NCI-H345 treated with DMSO at 0.1 percent for 48 hours (cell line): ENCODE results near the gene ABCD2.
"Not testable (repeated sequence)": the region's sequence is repeated elsewhere in the genome, so short reads cannot be mapped to it uniquely, and the experiment has no call there.

ENCODE experiments used
- DNase-seq: peaks from one replicate; lab custom pipeline; 2025; ENCODE audit not compliant: unreplicated experiment; lab: John Stamatoyannopoulos, UW

Gene ABCD2

DNA sequence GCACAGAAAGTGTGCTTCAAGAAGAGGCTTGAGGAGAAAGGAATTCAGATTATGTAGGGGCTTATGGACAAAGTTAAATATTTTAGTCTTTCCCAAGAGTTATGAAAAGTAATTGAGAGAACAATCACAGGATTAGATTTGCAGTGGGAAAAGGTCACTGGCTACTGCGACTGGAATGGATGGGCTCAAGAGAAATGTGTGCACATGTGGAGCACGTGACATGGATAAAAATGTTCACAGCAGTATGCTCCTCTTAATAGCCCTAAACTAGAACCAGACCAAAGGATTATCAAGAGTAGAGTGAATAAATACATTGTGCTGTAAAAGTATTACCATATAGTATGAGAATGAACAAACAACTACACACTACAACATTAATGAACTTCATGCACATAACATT, 78.1 kb downstream of the ABCD2 start:
- DNase-seq = no peak

DNA sequence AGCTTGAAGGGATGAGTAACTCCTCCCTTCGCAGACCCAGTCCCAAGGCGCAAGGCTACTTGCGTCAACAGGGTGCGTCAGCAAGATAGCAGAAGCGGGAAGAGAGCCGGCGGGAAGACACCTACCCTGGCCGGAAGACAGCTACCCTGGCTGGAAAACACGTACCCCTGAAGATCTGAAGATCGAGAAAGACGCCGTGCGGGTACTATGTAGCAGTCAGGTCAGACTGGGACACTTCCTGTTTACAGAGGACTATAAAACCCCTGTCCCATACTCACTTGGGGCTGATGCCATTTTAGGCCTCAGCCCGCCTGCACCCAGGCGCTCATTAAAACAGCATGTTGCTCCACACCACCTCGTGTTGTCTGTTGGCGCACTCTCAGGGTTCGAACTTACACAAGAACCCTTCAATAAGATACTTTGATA, 80.9 kb downstream of the ABCD2 start:
- DNase-seq = no peak

DNA sequence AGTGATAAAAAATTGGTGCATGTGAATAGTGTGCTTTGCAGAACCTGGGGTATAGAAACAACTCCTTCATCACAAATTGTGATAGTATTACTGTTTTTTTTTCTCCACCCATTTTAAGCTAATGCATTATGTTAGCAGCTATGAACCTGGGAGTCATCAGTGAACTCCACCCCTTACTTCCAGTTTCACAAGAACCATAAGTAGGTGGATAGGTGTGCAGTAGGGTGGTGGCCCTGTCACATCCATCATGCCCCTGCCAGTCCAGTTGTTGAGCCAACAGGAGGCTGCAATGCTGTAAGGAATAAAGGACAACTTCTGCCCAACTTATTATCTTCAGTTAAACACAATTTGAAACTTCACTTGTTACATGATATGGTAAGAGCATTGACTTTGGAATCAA, 85.7 kb downstream of the ABCD2 start:
- no peak for DNase-seq

DNA sequence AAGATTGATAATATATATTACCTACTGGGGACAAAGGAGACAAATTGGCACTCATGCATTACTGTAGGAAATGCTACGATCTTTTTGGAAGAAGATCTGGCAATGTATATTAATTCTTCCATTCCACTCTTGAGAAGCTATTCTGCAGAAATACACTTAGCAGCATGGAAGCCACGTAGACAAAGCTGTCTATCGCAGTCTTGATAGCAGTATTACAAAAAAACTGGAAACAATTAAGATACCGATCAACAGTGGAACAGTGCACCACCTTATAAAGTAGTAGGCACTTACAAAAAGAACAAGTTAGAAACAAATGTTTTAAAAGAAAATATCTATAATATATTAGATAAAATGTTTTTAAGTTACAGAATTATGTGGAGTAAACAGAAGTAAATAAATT, 87.2 kb downstream of the ABCD2 start:
- no peak for DNase-seq

DNA sequence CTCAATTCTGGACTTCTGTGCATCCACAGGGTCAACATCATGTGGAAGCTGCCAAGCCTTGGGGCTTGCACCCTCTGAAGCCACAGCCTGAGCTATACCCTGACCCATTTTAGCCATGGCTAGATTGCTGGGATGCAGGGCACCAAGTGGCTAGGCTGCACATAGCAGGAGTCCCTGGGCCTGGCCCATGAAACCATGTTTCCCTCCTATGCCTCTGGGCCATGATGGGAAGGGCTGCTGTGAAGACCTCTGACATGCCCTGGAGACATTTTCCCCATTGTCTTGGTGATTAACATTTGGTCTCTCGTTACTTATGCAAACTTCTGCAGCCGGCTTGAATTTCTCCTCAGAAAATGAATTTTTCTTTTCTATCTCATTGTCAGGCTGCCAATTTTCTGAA, 92.6 kb downstream of the ABCD2 start:
- DNase-seq = no peak

DNA sequence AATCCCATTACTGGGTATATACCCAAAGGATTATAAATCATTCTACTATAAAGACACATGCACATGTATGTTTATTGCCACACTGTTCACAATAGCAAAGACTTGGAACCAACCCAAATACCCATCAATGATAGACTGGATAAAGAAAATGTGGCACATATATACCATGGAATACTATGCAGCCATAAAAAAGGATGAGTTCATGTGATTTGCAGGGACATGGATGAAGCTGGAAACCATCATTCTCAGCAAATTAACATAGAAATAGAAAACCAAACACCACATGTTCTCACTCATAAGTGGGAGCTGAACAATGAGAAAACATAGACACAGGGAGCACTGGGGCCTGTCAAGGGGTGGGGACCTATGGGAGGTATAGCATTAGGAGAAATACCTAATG, 97.4 kb downstream of the ABCD2 start:
- not testable (repeated sequence) for DNase-seq

DNA sequence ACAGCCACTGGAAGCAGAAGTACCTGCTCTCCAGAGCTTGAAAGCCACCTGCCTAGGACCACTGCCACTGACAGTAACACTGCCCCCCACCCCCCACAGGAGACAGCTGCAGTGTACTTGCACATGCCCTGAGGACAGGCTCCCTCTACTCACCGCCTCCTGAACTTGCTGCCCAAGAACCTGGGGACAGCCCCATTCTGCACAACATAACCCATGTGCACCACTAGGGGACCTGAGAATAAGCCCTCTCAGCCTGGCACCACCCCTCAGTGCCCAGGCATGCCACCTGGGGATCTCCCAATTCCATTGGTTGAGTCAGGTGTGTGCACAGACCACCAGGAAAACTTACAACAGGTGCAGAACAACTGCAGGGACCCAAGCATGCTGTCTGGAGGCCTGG, 109.6 kb downstream of the ABCD2 start:
- no peak for DNase-seq

DNA sequence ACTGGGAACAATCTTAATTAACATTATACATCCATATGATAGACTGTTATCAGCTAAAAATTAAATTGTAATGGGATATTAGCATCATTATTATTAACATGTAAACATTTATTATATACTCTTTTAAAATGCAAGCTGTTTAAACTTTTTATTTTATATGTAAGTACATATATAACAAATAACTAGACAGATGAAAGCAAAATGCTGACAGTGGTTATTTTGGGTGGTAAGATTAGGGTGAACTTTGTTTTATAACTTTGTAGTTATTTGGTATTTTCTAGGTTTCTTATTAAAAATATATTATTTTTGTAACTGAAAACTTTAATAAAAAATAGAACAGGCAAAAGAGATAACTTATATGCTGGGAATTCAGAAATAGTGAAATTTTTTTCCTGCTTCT, 114.0 kb downstream of the ABCD2 start:
- DNase-seq = no peak

DNA sequence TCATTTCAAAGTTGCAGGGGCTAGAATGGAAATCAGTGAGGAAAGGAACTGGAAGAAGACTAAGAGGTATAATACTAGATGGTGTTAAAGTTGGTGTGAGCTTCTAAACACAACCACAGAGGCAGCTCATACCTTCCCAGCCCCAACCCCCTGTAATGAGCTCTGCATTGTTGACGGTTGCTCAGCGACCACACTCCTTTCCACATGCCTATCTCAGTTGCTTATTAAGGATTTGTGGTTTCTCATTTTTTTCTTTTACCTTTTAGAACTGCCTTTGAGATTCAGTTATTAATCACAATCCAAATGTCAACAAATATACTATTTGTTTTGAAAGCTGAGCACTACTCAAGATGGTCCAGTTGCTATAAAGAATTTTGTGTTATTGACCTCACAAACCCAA, 114.6 kb downstream of the ABCD2 start:
- DNase-seq = no peak

DNA sequence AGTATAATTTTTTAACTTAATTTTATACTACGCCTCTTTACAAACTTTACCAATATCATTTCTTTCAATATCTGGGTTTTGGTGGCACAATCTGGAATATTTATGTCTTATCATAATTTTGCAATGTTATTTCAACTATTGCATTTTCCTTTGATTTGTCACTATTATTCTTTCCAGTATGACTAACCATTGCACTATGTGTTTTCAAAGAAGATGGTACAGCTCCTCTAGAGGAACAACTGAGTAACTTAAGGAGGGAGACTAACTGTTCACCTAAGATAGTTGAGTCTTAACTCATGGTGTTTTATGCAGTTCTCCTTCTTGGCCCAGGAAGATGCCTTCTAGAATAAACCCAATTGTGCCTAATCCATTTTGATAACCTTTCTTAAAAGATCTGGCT, 116.2 kb downstream of the ABCD2 start:
- DNase-seq = no peak

DNA sequence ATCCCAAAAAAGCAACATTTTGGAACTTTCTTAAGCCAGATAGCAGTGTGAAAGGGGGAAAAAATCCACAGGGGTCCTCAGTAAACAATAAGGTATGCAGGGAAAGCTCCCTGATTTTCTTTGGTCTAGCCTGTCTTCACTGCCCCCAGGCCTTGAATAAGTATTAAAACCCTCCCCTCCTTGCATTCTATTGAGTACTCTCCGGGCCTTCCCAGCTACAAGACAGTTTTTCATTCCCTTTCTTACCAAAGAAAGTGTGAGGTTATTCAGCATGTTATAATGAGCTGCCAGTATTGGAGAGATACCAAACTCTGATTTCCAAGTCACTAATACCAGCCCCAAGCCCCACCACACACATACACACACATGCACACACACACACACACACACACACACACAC, 116.9 kb downstream of the ABCD2 start:
- DNase-seq = no peak
